ENCODE results near the gene FAM89B. TPM values are rescaled to one million over a fixed set of nuclear protein-coding genes. Genes with fewer than 3 reads are reported as not detected.

The FAM89B gene
- total and polyA plus RNA-seq, 2 donors (not counting 1 experiment from before 2014, with no cell fraction given) = 17.5 to 18.2 TPM

DNA sequence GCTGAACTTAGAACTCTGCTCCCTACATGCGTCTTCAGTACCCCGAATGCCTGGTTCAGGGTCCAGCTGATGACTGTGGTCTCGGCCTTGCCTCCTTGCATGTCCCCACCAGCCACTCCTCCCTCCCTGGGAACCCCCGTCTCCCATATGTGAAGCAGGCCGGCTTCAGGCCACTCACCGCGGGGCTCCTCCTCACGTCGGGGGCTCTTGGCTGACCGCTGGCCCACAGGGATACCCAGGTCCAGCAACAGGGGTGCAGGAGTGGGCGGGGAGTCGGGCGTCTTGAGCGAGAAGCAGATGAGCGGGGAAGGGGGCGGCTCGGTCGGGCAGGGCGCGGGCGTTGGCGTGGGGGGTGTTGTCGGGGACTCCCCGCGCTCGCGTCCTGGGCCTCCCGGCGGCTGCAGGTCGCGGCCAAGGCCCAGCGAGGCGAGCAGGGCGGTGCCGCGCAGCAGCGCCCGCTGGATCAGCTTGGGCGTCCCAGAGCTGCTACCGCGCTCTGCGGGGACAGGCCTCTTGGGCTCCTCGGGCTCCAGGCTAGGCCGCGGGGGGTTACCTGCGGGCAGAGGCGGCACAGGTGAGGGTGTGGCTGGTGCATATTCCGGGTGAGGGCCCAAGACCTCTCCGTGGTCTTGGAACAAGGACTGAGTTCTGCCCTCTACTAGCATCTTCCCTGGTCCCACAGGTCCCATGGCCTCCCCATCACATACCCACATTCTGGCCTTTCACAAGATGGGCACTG, 27.0 kb downstream of the FAM89B start:
- TF ChIP-seq, protein P1, sequence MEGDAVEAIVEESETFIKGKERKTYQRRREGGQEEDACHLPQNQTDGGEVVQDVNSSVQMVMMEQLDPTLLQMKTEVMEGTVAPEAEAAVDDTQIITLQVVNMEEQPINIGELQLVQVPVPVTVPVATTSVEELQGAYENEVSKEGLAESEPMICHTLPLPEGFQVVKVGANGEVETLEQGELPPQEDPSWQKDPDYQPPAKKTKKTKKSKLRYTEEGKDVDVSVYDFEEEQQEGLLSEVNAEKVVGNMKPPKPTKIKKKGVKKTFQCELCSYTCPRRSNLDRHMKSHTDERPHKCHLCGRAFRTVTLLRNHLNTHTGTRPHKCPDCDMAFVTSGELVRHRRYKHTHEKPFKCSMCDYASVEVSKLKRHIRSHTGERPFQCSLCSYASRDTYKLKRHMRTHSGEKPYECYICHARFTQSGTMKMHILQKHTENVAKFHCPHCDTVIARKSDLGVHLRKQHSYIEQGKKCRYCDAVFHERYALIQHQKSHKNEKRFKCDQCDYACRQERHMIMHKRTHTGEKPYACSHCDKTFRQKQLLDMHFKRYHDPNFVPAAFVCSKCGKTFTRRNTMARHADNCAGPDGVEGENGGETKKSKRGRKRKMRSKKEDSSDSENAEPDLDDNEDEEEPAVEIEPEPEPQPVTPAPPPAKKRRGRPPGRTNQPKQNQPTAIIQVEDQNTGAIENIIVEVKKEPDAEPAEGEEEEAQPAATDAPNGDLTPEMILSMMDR (conservative IDR thresholded peaks at IDR 0.05 in 1 of 2, IDR thresholded peaks at IDR 0.05 in 1 of 2; ENCODE audit: low read depth in 1 of 2, low read length in 2 of 2) = no peak
- TF ChIP-seq EZH2 (IDR thresholded peaks at IDR 0.05; ENCODE audit: low read length, missing control alignments) = no peak
- no peaks in the 10 kb centered on the region for H3K4me1 ChIP-seq (ENCODE audit: control insufficient read depth, extremely low read depth, insufficient read depth, low read length)
- no peaks in the 10 kb centered on the region for H3K9me3 ChIP-seq (ENCODE audit: control insufficient read depth, insufficient read depth, low read depth, low read length)
- H3K4me3 ChIP-seq (replicated peaks in 1 of 4; ENCODE audit: control extremely low read depth in 1 of 4, insufficient read depth in 1 of 4, low read depth in 3 of 4, low read length in 4 of 4) = no peak overlapping the region
- H3K9ac ChIP-seq (ENCODE audit: insufficient read depth, low read length) = no peak overlapping the region
- no peaks in the 10 kb centered on the region for H4K20me1 ChIP-seq (ENCODE audit: control insufficient read depth, extremely low read depth, insufficient read depth, low read length)
- no peaks in the 10 kb centered on the region for H3K79me2 ChIP-seq (ENCODE audit: control insufficient read depth, insufficient read depth, low read length)
- H3K27ac ChIP-seq (ENCODE audit: insufficient read depth, low read length) = no peak overlapping the region
- no peak overlapping the region for H3K4me2 ChIP-seq (ENCODE audit: extremely low read depth, insufficient read depth, low read length)
- no peaks in the 10 kb centered on the region for H3K27me3 ChIP-seq (ENCODE audit: control insufficient read depth, insufficient read depth, low read length)
- no peak overlapping the region for H2AFZ ChIP-seq (ENCODE audit: low read length)
- peaks cover 16% of the 10 kb centered on the region for H3K36me3 ChIP-seq (ENCODE audit: control insufficient read depth, insufficient read depth, low read length)
- DNase-seq (ENCODE audit: low read depth in 2 of 2) = no peak

DNA sequence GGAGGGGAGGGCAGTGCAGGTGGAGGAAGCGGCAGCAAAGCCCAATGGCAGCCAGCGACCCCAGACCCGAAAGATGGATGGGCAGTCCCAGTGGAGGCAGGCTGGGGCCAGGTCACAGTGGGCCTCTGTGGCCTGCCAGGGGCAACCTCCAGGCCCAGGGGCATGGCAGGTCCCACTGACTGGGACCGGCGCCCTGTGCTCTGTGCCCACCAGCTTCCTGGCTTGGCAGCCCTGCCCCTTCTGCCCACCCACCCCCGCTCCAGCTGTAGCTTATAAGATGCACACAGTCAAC, 27.6 kb downstream of the FAM89B start:
- Histone ChIP-seq H3K4me2 (ENCODE audit: extremely low read depth, insufficient read depth, low read length) (no peak overlapping the region), H3K27me3 (ENCODE audit: control insufficient read depth, insufficient read depth, low read length) (no peaks in the 10 kb centered on the region), H3K4me3 (replicated peaks in 1 of 4; ENCODE audit: control extremely low read depth in 1 of 4, insufficient read depth in 1 of 4, low read depth in 3 of 4, low read length in 4 of 4) (no peak overlapping the region), H2AFZ (ENCODE audit: low read length) (no peak overlapping the region), H3K79me2 (ENCODE audit: control insufficient read depth, insufficient read depth, low read length) (no peaks in the 10 kb centered on the region), H3K27ac (ENCODE audit: insufficient read depth, low read length) (no peak overlapping the region), H3K9me3 (ENCODE audit: control insufficient read depth, insufficient read depth, low read depth, low read length) (no peaks in the 10 kb centered on the region), H3K4me1 (ENCODE audit: control insufficient read depth, extremely low read depth, insufficient read depth, low read length) (no peaks in the 10 kb centered on the region), H4K20me1 (ENCODE audit: control insufficient read depth, extremely low read depth, insufficient read depth, low read length) (no peaks in the 10 kb centered on the region), H3K9ac (ENCODE audit: insufficient read depth, low read length) (no peak overlapping the region), H3K36me3 (ENCODE audit: control insufficient read depth, insufficient read depth, low read length) (peaks cover 18% of the 10 kb centered on the region)
- no peak for DNase-seq (ENCODE audit: low read depth in 2 of 2)
- TF ChIP-seq, protein P1 (conservative IDR thresholded peaks at IDR 0.05 in 1 of 2, IDR thresholded peaks at IDR 0.05 in 1 of 2; ENCODE audit: low read depth in 1 of 2, low read length in 2 of 2) = no peak
- TF ChIP-seq EZH2 (IDR thresholded peaks at IDR 0.05; ENCODE audit: low read length, missing control alignments) = no peak

DNA sequence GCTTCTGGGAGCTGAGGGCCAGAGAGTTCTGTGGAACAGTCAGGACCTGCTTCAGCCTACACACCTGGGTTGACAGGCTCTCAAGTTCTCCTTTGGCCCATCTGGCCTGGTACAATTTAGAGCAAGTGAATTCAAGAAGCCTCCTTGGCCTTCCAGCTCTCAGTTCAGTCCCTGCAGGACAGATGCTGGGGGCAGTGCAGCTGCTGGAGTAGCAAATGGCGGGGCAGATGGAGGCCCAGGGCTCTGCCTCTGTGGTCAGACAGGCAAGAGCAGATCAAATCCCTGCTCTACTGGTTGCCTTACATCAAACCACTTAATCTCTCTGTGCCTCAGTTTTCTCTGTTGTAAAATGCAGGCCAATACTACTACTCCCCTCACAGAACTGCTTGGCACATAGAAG, 31.9 kb downstream of the FAM89B start:
- no peak for DNase-seq (ENCODE audit: low read depth in 2 of 2)
- TF ChIP-seq EZH2 (IDR thresholded peaks at IDR 0.05; ENCODE audit: low read length, missing control alignments) = no peak
- TF ChIP-seq, protein P1 (conservative IDR thresholded peaks at IDR 0.05 in 1 of 2, IDR thresholded peaks at IDR 0.05 in 1 of 2; ENCODE audit: low read depth in 1 of 2, low read length in 2 of 2) = no peak
- H3K27ac ChIP-seq (ENCODE audit: insufficient read depth, low read length) = no peak overlapping the region
- H3K4me1 ChIP-seq (ENCODE audit: control insufficient read depth, extremely low read depth, insufficient read depth, low read length) = peaks cover 3% of the 10 kb centered on the region
- no peaks in the 10 kb centered on the region for H4K20me1 ChIP-seq (ENCODE audit: control insufficient read depth, extremely low read depth, insufficient read depth, low read length)
- H3K9me3 ChIP-seq (ENCODE audit: control insufficient read depth, insufficient read depth, low read depth, low read length) = no peaks in the 10 kb centered on the region
- no peak overlapping the region for H3K9ac ChIP-seq (ENCODE audit: insufficient read depth, low read length)
- H3K36me3 ChIP-seq (ENCODE audit: control insufficient read depth, insufficient read depth, low read length) = peaks cover 21% of the 10 kb centered on the region
- no peaks in the 10 kb centered on the region for H3K27me3 ChIP-seq (ENCODE audit: control insufficient read depth, insufficient read depth, low read length)
- no peak overlapping the region for H3K4me2 ChIP-seq (ENCODE audit: extremely low read depth, insufficient read depth, low read length)
- H3K79me2 ChIP-seq (ENCODE audit: control insufficient read depth, insufficient read depth, low read length) = no peaks in the 10 kb centered on the region
- no peak overlapping the region for H3K4me3 ChIP-seq (replicated peaks in 1 of 4; ENCODE audit: control extremely low read depth in 1 of 4, insufficient read depth in 1 of 4, low read depth in 3 of 4, low read length in 4 of 4)
- no peak overlapping the region for H2AFZ ChIP-seq (ENCODE audit: low read length)

All from fibroblast of lung (primary cell).